ENCODE measurements around the gene ABHD6.

The ABHD6 gene

DNA sequence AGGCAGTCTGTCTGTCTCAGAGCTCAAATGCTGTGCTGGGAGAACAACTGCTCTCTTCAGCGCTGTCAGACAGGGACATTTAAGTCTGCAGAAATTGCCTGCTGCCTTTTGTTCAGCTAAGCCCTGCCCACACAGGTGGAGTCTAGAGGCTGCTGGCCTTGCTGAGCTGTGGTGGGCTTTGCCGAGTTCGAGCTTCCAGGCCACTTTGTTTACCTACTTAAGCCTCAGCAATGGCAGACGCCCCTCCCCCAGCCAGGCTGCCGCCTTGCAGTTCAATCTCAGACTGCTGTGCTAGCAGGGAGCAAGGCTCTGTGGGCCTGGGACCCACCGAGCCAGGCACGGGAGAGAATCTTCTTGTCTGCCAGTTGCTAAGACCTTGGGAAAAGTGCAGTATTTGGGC lies 43.5 kb downstream of the ABHD6 start:
- H3K27ac ChIP-seq (ENCODE audit: low read length) = no peak overlapping the region
- H3K9me2 ChIP-seq (replicated peaks; ENCODE audit: insufficient read depth, low read length) = no peaks in the 10 kb centered on the region
- H3K79me2 ChIP-seq (ENCODE audit: low read length) = no peaks in the 10 kb centered on the region
- H3K4me1 ChIP-seq (ENCODE audit: low read length) = no peaks in the 10 kb centered on the region
- H3K27me3 ChIP-seq (replicated peaks; ENCODE audit: insufficient read depth, low read length) = no peaks in the 10 kb centered on the region
- H3F3A ChIP-seq (ENCODE audit: insufficient read depth, low read length) = no peaks in the 10 kb centered on the region
- H2AFZ ChIP-seq (ENCODE audit: low read length) = no peak overlapping the region
- DNase-seq = no peak
- TF ChIP-seq EZH2phosphoT487 (IDR thresholded peaks at IDR 0.05; ENCODE audit: low read length) (no peak), CTCF (IDR thresholded peaks at IDR 0.05; ENCODE audit: low read length) (no peak), EZH2 (optimal IDR thresholded peaks at IDR 0.05; ENCODE audit: low read depth, low read length) (no peak)
- no peaks in the 10 kb centered on the region for H3K36me3 ChIP-seq (replicated peaks; ENCODE audit: insufficient read depth, low read length)
- no peaks in the 10 kb centered on the region for H3K9me3 ChIP-seq (replicated peaks; ENCODE audit: insufficient read depth, low read length)
- no peaks in the 10 kb centered on the region for H4K20me1 ChIP-seq (ENCODE audit: insufficient read depth, low read length)
- H3K9ac ChIP-seq (ENCODE audit: low read length) = no peak overlapping the region
- no peak overlapping the region for H3K4me3 ChIP-seq (ENCODE audit: low read length)
- no peak overlapping the region for H3K4me2 ChIP-seq (ENCODE audit: low read depth, low read length)

DNA sequence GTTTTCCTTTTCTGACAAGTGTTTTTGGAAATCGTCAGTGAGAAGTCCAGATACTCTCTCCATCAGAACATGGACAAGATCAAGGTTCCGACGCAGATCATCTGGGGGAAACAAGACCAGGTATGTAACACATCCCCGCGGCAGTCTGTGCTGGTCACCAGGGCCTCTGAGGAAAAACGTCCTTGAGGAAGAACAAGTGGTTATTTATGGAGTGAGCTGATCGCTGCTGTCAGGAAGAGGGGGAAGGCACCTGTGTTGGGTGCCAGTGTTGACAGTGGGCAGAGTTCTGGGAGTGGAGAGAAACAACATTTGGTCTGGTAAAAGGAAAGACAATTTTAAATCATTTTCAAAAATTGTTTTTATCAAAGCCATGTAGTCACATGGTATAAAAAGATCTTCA lies 47.7 kb downstream of the ABHD6 start:
- Histone ChIP-seq H3K27ac (ENCODE audit: low read length) (no peak overlapping the region), H2AFZ (ENCODE audit: low read length) (no peak overlapping the region), H4K20me1 (ENCODE audit: insufficient read depth, low read length) (no peaks in the 10 kb centered on the region), H3F3A (ENCODE audit: insufficient read depth, low read length) (no peaks in the 10 kb centered on the region), H3K4me1 (ENCODE audit: low read length) (no peaks in the 10 kb centered on the region), H3K9me3 (replicated peaks; ENCODE audit: insufficient read depth, low read length) (no peaks in the 10 kb centered on the region), H3K79me2 (ENCODE audit: low read length) (no peaks in the 10 kb centered on the region), H3K4me2 (ENCODE audit: low read depth, low read length) (no peak overlapping the region), H3K27me3 (replicated peaks; ENCODE audit: insufficient read depth, low read length) (no peaks in the 10 kb centered on the region), H3K9me2 (replicated peaks; ENCODE audit: insufficient read depth, low read length) (no peaks in the 10 kb centered on the region), H3K36me3 (replicated peaks; ENCODE audit: insufficient read depth, low read length) (no peaks in the 10 kb centered on the region), H3K4me3 (ENCODE audit: low read length) (no peak overlapping the region), H3K9ac (ENCODE audit: low read length) (no peak overlapping the region)
- DNase-seq = no peak
- TF ChIP-seq EZH2 (optimal IDR thresholded peaks at IDR 0.05; ENCODE audit: low read depth, low read length) = no peak
- no peak for TF ChIP-seq EZH2phosphoT487 (IDR thresholded peaks at IDR 0.05; ENCODE audit: low read length)
- no peak for TF ChIP-seq CTCF (IDR thresholded peaks at IDR 0.05; ENCODE audit: low read length)

DNA sequence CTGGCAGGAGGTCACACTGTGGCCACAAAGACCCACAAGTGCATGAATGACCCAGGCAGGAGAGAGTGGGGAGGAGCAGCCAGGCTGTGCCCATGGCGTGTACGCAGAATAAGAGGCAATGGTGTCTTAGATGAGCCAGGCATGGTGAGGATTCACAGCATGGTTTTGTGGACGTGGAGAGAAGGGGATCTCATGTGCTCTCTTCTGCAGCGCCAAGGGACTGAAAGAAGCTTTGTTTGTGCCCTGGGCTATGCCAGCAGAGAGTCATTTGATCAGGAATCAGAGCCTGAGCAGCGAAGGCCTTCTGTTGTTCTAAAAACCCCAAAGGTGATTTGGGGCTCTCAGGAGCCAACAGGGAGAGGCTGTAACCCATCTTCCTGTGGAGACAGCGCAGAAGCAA lies 49.8 kb downstream of the ABHD6 start:
- Histone ChIP-seq H3K36me3 (replicated peaks; ENCODE audit: insufficient read depth, low read length) (no peaks in the 10 kb centered on the region), H3K4me1 (ENCODE audit: low read length) (no peaks in the 10 kb centered on the region), H3K4me2 (ENCODE audit: low read depth, low read length) (no peak overlapping the region), H3F3A (ENCODE audit: insufficient read depth, low read length) (no peaks in the 10 kb centered on the region), H3K27me3 (replicated peaks; ENCODE audit: insufficient read depth, low read length) (no peaks in the 10 kb centered on the region), H2AFZ (ENCODE audit: low read length) (no peak overlapping the region), H3K79me2 (ENCODE audit: low read length) (no peaks in the 10 kb centered on the region), H3K27ac (ENCODE audit: low read length) (no peak overlapping the region), H3K4me3 (ENCODE audit: low read length) (no peak overlapping the region), H3K9me3 (replicated peaks; ENCODE audit: insufficient read depth, low read length) (no peaks in the 10 kb centered on the region), H3K9me2 (replicated peaks; ENCODE audit: insufficient read depth, low read length) (no peaks in the 10 kb centered on the region), H3K9ac (ENCODE audit: low read length) (no peak overlapping the region), H4K20me1 (ENCODE audit: insufficient read depth, low read length) (no peaks in the 10 kb centered on the region)
- TF ChIP-seq EZH2 (optimal IDR thresholded peaks at IDR 0.05; ENCODE audit: low read depth, low read length) = no peak
- TF ChIP-seq CTCF (IDR thresholded peaks at IDR 0.05; ENCODE audit: low read length) = no peak
- TF ChIP-seq EZH2phosphoT487 (IDR thresholded peaks at IDR 0.05; ENCODE audit: low read length) = no peak
- DNase-seq = no peak

Measured in MM.1S (cell line).